ENCODE results near the gene POR. TPM values are rescaled to one million over a fixed set of nuclear protein-coding genes. Genes with fewer than 3 reads are reported as not detected.

The POR gene
- total and polyA plus RNA-seq, 2 of the 13 experiments (the other 11 are each of a cell fraction or from before 2014, with no cell fraction given), result 145 to 266 TPM

DNA sequence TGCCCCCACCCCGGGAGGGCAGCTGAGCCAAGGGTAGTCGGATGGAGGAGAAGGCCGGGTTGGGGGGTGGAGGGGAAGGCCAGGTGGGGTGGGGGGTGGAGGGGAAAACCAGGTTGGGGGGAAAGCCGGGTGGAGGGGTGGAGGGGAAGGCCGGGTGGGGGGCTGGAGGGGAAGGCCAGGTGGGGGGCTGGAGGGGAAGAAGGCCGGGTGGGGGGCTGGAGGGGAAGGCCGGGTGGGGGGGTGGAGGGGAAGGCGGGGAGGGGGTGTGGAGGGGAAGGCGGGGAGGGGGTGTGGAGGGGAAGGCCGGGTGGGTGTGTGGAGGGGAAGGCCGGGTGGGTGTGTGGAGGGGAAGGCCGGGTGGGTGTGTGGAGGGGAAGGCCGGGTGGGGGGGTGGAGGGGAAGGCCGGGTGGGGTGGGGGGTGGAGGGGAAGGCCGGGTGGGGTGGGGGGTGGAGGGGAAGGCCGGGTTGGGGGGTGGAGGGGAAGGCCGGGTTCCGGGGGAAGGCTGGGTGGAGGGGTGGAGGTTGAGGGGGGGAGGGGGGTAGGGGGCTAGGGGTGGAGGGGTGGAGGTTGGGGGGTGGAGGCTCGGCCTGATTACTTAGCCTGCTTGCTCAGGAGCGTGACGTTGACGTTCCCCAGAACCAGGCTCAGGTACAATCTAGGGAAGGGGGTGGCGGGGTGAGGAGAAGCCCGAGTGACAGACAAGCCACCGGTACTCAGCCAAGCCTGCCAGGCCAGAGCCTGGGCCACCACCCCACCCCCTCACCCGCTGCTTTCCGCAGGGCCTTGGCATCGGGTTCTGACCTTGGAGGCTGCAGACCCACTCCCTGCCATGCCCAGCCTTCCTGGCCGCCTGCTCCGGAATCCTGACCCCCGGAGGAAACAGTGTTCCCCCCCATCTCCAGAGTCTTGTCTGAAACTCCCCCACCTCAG, 73.9 kb downstream of the POR start:
- DNase-seq (ENCODE audit: low spot score) (no peak), ATAC-seq (no peak), FAIRE-seq (no peak)
- Histone ChIP-seq H3K9ac (ENCODE audit: insufficient read depth, low read depth, low read length) (no peak overlapping the region), H3K4me3 (replicated peaks in 1 of 3; ENCODE audit: insufficient read depth in 1 of 3, low read depth in 2 of 3, low read length in 3 of 3) (no peak overlapping the region), H4K20me1 (ENCODE audit: insufficient read depth, low read length) (peaks cover 4% of the 10 kb centered on the region; the same call in 1 of the 2 replicates), H3K9me3 (ENCODE audit: low read length) (no peaks in the 10 kb centered on the region), H3K79me2 (ENCODE audit: insufficient read depth, low read length) (peaks cover 2% of the 10 kb centered on the region), H3K27me3 (ENCODE audit: control insufficient read depth in 1 of 2, insufficient read depth in 2 of 2, low read length in 2 of 2) (no peaks in the 10 kb centered on the region), H3K4me1 (ENCODE audit: insufficient read depth, low read length) (peaks cover 28% of the 10 kb centered on the region), H3K36me3 (replicated peaks in 1 of 2; ENCODE audit: control insufficient read depth in 1 of 2, insufficient read depth in 2 of 2, low read length in 2 of 2) (peaks cover 26 to 42% of the 10 kb centered on the region in 2 experiments; a peak in 4 of 5 replicates), H3K4me2 (ENCODE audit: low read depth, low read length) (no peak overlapping the region), H3K27ac (ENCODE audit: extremely low read length, insufficient read depth, low read length) (no peak overlapping the region), H2AFZ (ENCODE audit: low read length) (no peak overlapping the region)
- WGBS (ENCODE audit: low lambda C conversion rate), result 90% methylated on average over 25 of the region's 31 CpGs
- POLR2A ChIA-PET, result no interaction called here
- intact Hi-C loops (cut with micrococcal nuclease; ENCODE audit: unreplicated experiment) (no loop called here), in situ Hi-C loops (cut with HindIII; ENCODE audit: extremely low pct_ligation_motif_present, low pct_unique_long_range_greater_than_20kb) (no loop called here)
- BruUV-seq (replicated peaks), result no TSS peak
- CTCF ChIA-PET (ENCODE audit: low intra/inter-chr PET ratio, low total read pairs), result no interaction called here
- TF ChIP-seq HNRNPL (IDR thresholded peaks at IDR 0.05; ENCODE audit: low read depth, low read length), result 0 out of 2 replicates have a peak, but pooled peaks have one; percentile 64
- TF ChIP-seq AGO2 (optimal IDR thresholded peaks at IDR 0.05; ENCODE audit: low read depth, low read length), result peak; percentile 71
- TF ChIP-seq, protein P1, sequence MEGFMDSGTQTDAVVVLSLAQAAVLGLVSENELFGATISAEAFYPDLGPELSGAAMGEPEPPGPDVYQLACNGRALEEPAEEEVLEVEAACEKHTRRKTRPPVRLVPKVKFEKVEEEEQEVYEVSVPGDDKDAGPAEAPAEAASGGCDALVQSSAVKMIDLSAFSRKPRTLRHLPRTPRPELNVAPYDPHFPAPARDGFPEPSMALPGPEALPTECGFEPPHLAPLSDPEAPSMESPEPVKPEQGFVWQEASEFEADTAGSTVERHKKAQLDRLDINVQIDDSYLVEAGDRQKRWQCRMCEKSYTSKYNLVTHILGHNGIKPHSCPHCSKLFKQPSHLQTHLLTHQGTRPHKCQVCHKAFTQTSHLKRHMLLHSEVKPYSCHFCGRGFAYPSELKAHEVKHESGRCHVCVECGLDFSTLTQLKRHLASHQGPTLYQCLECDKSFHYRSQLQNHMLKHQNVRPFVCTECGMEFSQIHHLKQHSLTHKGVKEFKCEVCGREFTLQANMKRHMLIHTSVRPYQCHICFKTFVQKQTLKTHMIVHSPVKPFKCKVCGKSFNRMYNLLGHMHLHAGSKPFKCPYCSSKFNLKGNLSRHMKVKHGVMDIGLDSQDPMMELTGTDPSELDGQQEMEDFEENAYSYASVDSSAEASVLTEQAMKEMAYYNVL (CRISPR knock-in tag; IDR thresholded peaks at IDR 0.05; ENCODE audit: borderline replicate concordance), result no peak
- TF ChIP-seq, protein P2, sequence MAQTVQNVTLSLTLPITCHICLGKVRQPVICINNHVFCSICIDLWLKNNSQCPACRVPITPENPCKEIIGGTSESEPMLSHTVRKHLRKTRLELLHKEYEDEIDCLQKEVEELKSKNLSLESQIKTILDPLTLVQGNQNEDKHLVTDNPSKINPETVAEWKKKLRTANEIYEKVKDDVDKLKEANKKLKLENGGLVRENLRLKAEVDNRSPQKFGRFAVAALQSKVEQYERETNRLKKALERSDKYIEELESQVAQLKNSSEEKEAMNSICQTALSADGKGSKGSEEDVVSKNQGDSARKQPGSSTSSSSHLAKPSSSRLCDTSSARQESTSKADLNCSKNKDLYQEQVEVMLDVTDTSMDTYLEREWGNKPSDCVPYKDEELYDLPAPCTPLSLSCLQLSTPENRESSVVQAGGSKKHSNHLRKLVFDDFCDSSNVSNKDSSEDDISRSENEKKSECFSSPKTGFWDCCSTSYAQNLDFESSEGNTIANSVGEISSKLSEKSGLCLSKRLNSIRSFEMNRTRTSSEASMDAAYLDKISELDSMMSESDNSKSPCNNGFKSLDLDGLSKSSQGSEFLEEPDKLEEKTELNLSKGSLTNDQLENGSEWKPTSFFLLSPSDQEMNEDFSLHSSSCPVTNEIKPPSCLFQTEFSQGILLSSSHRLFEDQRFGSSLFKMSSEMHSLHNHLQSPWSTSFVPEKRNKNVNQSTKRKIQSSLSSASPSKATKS (CRISPR knock-in tag; IDR thresholded peaks at IDR 0.05), result no peak
- no peak for TF ChIP-seq RBM22 (optimal IDR thresholded peaks at IDR 0.05; ENCODE audit: low read length)
- TF ChIP-seq RBFOX2 (IDR thresholded peaks at IDR 0.05; ENCODE audit: low read depth, low read length), result 0 out of 2 replicates have a peak, but pooled peaks have one; percentile 38
- TF ChIP-seq SRF (IDR thresholded peaks at IDR 0.05; ENCODE audit: low read depth, low read length), result no peak
- TF ChIP-seq, protein P3, sequence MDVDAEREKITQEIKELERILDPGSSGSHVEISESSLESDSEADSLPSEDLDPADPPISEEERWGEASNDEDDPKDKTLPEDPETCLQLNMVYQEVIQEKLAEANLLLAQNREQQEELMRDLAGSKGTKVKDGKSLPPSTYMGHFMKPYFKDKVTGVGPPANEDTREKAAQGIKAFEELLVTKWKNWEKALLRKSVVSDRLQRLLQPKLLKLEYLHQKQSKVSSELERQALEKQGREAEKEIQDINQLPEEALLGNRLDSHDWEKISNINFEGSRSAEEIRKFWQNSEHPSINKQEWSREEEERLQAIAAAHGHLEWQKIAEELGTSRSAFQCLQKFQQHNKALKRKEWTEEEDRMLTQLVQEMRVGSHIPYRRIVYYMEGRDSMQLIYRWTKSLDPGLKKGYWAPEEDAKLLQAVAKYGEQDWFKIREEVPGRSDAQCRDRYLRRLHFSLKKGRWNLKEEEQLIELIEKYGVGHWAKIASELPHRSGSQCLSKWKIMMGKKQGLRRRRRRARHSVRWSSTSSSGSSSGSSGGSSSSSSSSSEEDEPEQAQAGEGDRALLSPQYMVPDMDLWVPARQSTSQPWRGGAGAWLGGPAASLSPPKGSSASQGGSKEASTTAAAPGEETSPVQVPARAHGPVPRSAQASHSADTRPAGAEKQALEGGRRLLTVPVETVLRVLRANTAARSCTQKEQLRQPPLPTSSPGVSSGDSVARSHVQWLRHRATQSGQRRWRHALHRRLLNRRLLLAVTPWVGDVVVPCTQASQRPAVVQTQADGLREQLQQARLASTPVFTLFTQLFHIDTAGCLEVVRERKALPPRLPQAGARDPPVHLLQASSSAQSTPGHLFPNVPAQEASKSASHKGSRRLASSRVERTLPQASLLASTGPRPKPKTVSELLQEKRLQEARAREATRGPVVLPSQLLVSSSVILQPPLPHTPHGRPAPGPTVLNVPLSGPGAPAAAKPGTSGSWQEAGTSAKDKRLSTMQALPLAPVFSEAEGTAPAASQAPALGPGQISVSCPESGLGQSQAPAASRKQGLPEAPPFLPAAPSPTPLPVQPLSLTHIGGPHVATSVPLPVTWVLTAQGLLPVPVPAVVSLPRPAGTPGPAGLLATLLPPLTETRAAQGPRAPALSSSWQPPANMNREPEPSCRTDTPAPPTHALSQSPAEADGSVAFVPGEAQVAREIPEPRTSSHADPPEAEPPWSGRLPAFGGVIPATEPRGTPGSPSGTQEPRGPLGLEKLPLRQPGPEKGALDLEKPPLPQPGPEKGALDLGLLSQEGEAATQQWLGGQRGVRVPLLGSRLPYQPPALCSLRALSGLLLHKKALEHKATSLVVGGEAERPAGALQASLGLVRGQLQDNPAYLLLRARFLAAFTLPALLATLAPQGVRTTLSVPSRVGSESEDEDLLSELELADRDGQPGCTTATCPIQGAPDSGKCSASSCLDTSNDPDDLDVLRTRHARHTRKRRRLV (CRISPR knock-in tag; IDR thresholded peaks at IDR 0.05), result no peak
- TF ChIP-seq, protein P4, sequence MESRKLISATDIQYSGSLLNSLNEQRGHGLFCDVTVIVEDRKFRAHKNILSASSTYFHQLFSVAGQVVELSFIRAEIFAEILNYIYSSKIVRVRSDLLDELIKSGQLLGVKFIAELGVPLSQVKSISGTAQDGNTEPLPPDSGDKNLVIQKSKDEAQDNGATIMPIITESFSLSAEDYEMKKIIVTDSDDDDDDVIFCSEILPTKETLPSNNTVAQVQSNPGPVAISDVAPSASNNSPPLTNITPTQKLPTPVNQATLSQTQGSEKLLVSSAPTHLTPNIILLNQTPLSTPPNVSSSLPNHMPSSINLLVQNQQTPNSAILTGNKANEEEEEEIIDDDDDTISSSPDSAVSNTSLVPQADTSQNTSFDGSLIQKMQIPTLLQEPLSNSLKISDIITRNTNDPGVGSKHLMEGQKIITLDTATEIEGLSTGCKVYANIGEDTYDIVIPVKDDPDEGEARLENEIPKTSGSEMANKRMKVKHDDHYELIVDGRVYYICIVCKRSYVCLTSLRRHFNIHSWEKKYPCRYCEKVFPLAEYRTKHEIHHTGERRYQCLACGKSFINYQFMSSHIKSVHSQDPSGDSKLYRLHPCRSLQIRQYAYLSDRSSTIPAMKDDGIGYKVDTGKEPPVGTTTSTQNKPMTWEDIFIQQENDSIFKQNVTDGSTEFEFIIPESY (CRISPR knock-in tag; IDR thresholded peaks at IDR 0.05), result peak; percentile 12; the same call in 1 of the 2 replicates
- no peak for TF ChIP-seq DNMT3B (CRISPR knock-in tag; conservative IDR thresholded peaks at IDR 0.05)
- TF ChIP-seq ZFYVE20 (CRISPR knock-in tag; IDR thresholded peaks at IDR 0.05; ENCODE audit: borderline replicate concordance, low read depth), result no peak
